SH-SY5Y (cell line): ENCODE data around the gene KDM4B.

Experiments
- GATA2 ChIP-seq: IDR thresholded peaks from 2 replicates; pipeline ENCODE4 v1.6.1; 2011; ENCODE audit warnings: mild to moderate bottlenecking, low read depth, low read length
- GATA3 ChIP-seq: IDR thresholded peaks from 2 replicates; pipeline ENCODE4 v1.6.1; 2011; ENCODE audit warnings: low read depth, mild to moderate bottlenecking, low read length, moderate library complexity

- TF ChIP-seq GATA2 (no peak), GATA3 (no peak)
These were observed 168.2 kb downstream of the KDM4B start for GRCh38 chr19:5137114-5137513.
